NCI-H1105 (cell line): ENCODE measurements around the gene EME2.

ENCODE experiments used
- DNase-seq: peaks from one replicate; lab custom pipeline; 2025; lab: John Stamatoyannopoulos, UW

EME2 gene

DNA sequence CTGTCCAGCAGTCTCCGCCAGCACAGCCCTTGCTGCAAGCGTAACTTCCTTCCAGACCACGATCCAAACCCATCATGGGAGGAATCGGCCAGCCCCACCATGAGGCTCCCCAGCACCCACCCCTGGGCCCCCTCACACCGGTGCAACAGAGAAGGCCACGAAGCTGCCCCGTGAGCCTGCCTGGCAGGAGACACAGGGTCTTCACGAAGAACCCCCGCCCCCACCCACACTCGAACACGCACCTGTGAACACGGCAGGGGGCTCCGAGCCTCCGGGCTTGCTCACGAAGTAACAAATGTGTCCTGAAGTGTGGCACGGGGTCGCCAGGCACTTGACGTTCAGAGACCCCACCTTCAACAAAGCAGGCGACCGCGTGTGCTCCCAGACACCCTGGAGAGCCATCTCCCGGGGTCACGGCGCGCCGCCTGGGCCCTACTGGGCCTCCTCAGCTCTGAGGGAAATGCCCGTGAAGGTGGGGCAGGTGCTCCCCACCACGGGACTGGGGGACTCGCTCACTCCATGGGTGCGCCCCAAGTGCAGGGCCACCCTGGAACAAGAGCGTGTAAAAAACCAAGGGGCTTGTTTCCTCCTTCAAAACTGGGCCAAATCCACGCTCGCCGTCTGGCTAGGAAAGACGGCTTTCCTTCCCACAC, 46.4 kb downstream of the EME2 start:
- DNase-seq: no peak

DNA sequence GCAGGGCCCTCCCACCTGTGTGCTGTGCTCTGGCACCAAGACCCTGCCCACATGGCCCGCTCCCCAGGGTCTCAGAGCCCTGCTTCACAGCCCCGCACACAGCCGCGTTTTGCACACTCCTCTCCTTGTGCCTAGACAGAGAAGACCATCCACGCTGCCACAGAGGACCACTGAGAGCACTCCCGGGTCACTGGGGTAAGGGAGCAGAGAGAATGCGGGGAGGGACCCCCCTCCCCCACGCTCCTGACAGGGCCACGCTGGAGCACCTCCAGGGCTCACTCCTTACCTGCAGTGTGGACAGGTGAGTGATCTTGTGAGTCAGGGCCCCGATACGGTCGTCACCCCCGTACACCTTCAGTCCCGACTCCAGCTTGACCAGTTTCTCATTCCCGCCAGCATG, 47.0 kb downstream of the EME2 start:
- no peak for DNase-seq

DNA sequence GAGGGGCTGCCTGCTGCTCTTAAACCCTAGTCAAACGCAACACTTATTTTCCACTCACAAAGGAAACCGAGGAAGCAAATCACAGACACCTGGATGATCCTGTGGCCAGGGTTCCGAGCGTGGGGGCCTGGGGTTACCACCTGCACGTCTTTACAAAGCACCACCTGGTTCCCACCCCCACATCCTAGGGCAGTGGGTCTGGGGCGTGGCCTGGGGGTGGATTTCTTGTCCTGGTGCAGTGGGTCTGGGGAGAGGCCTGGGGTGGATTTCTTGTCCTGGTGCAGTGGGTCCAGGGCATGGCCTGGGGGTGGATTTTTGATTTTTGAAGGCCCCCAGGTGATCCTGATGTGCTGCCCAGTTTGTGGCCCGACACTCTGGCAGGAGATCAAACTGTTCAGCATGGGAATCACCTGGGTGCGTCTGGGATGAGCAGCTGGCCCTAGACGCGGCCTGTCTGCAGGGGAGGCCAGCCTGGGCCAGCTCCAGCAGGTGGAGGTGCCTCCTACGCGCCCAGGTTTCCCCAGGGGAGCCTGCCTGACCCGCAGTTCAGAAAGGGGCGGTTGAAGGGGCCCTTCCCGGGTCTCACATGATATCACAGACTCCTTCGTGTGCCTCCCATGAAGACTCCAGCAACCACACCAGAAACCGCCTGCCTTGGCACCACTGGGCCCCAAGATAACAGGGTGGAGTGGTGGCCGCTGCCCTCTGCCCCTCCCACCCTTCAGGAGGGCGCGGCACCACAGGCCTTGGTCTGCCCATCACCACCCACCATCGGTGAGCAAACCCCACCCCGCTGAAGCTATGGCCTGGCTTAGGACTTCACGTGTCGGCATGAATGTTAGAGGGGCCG, 47.7 kb downstream of the EME2 start:
- no peak for DNase-seq

DNA sequence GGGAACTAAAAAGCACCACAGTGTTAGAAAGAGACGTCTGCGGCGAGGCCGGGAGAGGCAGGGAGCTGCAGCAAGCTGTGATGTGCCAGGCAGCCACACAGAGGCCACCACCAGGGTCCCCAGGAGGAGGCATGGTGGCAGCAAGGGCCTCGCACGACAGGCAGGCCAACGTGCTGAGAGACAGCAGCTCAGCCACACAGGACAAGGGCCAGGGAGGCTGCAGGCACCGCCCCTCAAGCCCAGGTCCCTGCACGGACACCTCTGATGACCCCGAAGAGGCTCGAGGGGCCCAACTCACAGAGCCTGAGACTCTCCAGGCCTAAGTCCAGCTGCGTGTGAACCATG, 48.3 kb downstream of the EME2 start:
- no peak for DNase-seq

DNA sequence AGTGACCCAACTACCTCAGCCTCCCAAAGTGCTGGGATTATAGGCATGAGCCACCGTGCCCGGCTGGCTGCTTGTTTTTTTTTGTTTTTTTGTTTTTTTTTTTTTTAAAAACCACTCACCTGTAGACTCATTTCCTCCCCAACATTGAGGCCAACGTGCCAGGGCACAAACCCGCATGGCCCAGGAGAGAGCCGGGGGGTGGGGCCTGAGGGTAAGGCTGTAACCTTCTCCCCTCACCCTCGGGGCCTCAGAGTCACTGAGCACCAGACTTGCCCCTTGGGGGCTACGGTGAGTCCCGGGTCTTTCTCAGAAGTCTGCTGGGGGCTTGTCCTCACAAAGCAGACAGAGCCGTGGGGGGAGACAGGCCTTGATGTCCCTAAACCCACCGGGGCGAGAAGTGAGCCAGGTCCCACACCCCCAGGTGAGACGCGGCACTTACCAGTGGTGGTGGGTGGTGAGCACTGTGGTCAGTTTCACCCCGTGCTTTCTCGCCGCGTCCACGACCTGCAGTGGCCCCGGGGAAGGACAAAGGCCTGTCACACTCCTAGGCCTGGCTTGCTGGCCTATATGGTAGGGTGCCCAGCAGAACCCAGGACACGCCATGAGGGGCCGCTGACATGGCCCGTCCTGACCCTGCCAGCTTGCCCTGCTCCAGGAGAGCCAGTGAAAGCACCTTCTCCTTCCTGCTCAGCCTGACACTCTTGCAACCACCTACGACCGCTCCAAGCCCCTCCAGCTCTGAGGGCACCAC, 49.4 kb downstream of the EME2 start:
- no peak for DNase-seq

DNA sequence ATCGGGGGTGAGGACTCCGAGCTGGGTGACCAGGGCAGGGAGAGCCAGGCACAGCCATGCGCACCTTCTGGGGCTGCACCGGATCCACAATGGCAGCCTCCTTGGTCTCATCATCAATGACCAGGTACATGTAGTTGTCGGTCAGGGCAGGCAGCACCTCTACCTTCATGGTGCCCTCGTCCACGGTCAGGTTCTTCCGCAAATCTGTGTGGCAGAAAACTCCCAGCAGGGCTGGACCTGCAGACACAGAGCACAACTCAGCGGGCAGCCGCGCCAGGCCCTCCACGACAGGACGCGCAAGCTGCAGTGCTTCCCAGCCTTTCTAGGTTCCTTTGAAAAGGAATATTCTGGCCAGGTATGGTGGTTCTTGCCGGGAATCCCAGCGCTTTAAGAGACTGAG, 50.2 kb downstream of the EME2 start:
- no peak for DNase-seq

DNA sequence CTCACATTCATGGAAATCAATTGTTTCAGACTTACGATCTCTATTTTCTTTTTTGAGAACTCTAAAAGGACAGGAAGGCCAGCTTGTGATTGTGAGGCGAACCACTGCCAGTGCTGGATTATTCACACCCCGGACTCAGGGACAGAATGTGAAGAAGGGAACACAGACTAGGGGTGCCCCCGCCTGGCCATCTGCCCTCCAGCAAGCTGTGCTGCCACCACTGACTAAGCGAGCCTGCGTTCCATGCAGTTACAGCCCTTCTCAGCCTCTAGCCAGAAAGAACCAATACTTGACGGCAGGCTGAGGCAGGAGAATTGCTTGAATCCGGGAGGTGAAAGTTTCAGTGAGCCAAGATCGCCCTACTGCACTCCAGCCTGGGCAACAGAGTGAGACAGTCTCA, 51.2 kb downstream of the EME2 start:
- no peak for DNase-seq

DNA sequence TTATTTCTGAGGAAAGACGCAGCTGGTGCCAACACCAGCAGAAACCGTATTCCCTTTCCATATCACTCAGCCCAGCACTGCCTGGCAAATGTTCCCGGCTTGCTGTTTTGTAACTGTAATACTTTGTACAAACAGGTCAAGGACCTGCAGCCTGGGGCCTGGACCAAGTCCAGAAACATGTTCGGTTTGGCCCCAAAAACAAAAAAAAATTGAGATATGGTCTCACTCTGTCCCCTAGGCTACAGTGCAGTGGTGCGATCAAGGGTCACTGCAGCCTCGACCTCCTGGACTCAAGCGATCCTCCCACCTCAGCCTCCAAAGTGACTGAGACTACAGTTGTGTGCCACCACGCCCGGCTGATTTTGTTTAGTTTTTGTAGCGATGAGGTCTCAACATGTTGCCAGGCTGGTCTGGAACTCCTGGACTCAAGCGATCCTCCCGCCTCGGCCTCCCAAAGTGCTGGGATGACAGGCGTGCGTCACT, 52.8 kb downstream of the EME2 start:
- DNase-seq: no peak
